ENCODE data around the gene PROM2.

DNA sequence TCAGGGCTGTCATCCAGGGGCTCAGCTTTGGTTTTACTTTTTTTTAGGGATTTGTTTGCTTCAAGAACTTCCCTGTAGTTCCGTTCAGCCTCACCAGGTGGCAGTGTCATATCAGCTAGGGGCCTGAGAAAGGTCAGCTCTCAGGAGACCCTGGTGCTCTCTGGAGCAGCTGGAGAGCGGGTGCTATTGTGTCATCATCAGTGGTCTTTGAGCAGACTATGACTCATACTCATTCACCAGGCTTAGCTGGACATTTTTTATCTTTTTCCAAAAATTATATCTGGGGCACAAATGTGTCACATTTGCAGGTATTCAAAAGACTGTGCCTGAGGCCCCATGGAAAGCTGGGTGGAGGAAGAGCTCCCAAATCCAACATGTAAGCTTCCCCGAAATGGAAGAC, 42.5 kb upstream of the PROM2 start:
- TF ChIP-seq CTCF (optimal IDR thresholded peaks at IDR 0.05 in 1 of 3, IDR thresholded peaks at IDR 0.05 in 1 of 3, conservative IDR thresholded peaks at IDR 0.05 in 1 of 3; ENCODE audit: extremely low read depth in 1 of 3, insufficient read depth in 2 of 3, low read length in 3 of 3) (peak; percentile 78 to 93 (median 91)), EZH2 (IDR thresholded peaks at IDR 0.05; ENCODE audit: low read length) (no peak)

Measured in keratinocyte (primary cell).